ENCODE results near the gene ADAMTS15.
"Not testable (repeated sequence)": the region's sequence is repeated elsewhere in the genome, so short reads cannot be mapped to it uniquely, and the experiment has no call there.

The ADAMTS15 gene

DNA sequence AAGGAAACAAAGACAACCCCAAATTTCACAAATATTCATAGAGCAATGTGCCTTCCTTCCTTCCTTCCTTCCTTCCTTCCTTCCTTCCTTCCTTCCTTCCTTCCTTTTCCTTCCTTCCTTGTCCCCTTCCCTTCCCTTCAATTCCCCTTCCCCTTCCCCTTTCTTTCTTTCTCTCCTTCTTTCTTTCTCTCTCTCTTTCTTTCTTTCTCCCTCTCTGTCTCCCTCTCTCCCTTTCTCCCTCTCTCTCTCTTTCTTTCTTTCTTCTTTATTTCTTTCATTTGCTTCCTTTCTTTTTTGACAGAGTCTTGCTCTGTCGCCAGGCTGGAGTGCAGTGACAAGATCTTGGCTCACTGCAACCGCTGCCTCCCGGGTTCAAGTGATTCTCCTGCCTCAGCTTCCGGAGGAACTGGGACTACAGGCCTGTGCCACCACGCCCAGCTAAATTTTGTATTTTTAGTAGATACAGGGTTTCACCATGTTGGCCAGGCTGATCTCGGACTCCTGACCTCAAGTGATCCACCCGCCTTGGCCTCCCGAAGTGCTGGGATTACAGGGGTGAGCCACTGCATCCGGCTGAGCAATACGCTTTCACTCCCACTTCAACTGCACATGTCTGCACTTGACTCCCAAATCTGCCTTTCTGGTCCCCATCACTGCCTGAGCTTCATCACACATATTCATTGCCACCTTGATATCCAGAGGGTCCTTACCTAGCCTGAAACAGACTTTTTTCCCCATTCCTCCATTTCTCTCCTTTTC is 9.9 kb upstream of the ADAMTS15 start:
- DNase-seq, result not testable (repeated sequence)

DNA sequence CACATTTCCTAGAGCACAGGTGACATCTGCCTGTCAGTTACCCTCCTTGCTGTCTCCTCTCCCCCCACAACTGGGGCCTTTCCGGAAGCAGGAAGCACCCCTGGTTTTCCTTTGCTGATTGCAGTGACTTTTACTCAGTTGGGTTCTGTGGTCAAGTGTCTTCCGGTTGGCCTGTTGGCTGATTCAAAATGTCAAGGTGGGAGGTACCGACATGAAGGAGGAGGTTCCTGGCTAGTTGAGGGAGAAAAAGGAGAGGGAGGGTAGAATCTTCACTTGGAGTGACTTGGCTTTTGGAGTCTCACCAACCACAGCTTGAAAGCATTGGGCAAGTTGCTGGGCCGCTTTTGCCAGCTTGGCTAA is 9.3 kb upstream of the ADAMTS15 start:
- no peak for DNase-seq

DNA sequence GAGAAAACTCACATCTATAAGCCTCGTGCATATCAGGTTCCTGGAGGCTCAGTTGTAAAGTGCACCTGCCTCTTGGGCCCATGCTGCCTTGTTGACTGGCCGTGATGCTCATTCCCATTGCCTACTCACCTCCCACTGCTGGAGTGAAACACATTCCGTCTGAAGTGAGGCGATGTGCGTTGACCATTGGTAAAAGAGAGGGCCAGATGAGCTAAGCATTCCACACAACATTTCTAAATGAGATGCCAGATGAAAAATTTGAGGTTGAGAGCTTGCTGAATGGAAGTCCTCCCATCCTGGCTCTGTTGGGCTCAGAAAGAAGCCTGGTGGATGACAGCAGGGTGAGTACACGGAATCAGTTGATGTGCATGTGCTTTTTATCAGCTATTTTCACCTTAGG is 8.6 kb upstream of the ADAMTS15 start:
- DNase-seq, result no peak

DNA sequence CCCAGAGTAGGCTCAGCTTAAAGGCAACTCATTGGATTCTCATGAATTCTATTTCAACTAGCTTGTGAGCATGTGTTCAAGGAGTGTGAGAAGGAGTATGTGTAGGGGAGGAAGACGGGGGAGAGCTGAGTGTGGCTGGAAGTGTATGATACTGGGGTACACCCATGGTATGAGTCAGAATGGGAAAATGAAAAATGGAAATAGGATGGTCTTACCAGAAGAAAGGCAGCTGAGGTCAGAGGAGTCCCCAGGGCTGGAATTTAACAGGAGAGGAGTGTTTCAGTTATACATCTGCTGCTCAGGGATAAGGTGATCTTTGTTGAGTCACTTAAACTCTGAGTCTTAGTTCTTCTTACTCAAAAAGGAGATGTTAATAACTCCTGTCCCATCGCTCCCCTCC is 6.7 kb upstream of the ADAMTS15 start:
- DNase-seq, result no peak

DNA sequence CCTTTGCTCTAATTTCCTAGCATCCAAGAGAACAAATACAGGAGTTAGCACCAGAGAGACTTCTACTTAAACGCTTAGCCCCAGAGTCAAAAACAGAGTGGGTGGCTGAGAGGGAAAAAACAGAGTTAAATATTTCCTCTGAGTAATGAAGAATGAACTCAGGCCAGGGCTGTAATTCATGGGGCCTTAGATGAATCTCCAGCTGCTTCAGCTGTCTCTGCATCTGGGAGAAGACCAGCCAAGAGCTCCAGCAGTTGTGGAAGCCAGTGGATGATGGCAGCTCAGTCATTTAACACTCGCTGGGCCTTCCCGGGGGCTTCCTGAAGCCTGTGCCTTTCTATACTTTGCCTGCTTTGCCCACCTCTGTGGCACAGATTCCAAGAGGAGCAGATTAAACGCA is 5.7 kb upstream of the ADAMTS15 start:
- DNase-seq, result no peak

DNA sequence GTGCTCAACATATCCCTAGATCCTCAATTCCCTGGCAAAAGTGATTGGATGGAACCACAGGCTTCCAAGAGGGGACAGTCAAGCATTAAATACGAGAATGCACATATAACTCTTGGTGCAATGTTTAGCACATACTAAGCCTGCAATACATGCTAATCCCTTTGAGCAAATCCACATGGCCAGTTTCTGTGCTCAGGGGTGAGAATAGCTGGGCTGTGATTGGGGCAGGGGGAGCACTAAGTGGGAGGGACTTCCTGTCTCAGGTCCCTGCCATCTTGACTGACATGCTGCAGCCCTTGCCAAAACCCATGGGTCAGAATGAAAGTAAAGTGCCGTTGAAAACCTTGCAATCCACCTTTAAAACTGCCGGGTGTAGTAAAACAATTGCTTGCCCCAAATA is 2.7 kb upstream of the ADAMTS15 start:
- DNase-seq, result no peak

DNA sequence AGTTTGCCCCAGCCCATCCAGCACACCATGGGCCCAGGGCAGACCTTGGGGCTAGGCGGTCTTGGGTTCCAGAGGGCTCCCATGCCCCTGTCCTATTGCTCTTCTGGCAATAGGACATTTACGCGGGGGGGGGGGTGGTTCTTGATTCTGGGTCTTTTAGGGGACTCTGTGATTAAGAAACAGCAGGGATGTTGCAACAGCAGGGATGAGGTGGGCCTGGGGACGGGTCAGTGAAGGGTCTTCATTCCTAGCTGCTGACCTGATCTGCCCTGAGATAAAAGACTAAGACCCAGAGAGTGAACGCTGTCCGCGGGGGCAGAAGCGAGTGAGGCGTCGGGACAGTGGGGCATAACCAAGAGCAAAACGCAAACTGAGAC is 418 bp upstream of the ADAMTS15 start:
- DNase-seq, result no peak

DNA sequence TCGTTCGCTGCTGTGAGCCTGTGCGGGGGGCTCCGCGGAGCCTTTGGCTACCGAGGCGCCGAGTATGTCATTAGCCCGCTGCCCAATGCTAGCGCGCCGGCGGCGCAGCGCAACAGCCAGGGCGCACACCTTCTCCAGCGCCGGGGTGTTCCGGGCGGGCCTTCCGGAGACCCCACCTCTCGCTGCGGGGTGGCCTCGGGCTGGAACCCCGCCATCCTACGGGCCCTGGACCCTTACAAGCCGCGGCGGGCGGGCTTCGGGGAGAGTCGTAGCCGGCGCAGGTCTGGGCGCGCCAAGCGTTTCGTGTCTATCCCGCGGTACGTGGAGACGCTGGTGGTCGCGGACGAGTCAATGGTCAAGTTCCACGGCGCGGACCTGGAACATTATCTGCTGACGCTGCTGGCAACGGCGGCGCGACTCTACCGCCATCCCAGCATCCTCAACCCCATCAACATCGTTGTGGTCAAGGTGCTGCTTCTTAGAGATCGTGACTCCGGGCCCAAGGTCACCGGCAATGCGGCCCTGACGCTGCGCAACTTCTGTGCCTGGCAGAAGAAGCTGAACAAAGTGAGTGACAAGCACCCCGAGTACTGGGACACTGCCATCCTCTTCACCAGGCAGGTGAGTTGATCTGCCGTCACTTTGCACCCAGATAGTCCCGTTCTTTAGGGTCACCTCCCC is 1.0 kb downstream of the ADAMTS15 start:
- DNase-seq, result no peak

DNA sequence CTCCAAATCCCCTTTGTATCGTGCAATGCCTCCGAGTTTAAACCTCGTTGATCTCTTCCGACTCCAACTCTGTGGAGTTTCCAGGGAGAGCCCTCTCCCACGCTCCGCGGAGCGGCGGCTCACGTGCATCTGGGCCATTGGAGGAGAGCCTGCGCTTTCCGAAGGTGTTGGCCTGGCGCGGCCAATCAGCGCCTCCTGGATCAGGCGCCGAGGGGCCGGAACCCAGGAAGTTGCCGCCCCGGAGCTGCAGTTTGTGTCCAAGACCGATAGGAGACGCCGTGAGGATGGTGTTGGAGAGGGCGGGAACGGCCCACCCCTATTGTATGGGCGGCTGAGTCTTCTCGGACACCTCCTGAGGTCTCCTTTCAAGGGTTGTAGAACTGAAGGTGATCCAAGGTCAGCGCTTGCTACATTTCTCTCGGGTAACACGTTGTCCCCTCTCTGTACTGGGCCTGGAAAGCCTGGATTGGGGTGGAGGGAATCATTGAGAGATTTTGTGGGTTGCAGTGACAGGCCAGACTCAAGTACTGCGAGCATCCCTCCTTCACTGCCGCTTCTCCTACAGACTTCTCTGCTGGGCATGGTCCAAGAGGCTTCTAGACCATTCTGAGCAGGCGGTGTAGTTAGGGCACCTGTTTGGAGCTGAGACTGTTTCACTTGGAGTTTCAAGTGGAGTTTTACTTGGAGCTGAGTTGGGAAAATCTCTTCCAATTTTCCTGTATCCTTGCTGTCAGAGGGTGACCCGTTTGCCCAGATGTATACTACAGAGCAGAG is 1.7 kb downstream of the ADAMTS15 start:
- DNase-seq, result peak; percentile 71

DNA sequence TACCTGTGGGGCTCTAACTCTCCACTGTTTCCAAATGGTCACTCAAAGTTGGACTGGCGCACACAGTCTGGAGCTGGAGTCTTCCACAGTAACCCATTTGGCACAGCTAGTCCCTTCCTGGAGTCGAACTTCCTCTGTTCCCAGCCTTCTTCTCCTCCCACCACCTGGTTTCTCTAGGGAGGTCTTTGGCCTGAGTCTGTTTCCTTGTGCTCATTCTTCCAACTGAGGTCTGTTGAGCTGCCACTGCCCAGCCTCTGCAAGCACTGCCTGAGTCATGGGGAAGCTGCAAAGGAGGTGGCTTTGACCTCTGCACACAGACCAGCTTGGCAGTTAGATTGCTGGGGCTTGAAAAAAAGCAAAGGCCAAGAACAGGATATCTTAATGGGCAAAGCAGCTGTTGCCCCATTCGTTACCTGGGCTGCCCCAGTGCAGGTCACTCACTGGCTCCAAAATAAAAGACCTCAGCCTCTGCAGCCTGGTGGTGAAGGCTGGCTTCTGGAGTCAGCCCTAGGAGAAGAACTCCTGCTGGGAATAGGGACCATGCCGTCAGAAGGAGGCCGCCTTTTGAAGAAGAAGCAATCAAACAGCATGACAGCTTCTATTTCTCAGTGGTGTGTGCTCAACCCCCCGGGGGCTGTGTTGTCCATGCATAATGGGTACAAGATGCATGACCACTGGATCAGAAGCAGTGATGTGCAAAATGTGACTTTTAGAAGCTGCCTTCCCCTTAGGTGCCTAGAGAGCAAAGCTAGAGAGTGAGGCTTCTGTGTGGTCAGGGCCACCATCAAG is 3.0 kb downstream of the ADAMTS15 start:
- no peak for DNase-seq

DNA sequence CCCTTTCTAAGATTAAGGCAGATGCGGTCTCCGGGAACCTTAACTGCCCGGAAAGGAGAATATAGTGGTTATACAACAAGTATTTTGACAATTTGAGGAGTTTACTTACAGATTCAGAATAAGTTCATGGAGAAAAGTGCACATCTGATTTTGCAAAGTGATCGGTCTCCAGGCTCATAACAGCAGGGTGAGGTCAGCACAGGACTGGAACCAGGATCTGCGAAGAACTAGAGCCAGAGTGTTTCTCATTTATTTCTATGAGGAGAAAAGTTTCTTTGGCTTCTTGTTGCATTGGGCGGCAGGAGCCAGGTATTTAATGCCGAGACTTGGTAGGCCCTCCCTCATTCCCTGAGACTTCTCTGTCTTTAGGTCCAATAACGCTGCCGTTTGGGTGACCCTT is 3.7 kb downstream of the ADAMTS15 start:
- DNase-seq, result no peak

DNA sequence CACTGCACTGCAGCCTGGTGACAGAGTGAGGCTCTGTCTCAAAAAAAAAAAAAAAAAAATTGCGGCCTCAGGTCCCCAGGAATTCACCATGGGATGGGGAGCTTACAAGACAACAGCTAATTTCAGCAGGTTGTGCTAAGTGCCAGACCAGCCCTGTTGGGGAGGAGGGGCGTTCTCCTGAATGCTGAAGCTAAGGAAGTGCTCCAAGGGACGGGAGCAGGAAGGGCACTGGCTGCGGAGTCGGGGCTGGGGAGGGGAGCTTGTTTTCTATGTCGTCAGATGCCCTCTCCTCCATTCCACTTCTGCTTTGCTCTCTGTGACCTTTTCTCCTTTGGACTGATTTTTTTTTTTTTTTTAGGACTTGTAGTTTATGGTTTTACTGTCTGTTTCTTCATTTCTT is 4.5 kb downstream of the ADAMTS15 start:
- no peak for DNase-seq

DNA sequence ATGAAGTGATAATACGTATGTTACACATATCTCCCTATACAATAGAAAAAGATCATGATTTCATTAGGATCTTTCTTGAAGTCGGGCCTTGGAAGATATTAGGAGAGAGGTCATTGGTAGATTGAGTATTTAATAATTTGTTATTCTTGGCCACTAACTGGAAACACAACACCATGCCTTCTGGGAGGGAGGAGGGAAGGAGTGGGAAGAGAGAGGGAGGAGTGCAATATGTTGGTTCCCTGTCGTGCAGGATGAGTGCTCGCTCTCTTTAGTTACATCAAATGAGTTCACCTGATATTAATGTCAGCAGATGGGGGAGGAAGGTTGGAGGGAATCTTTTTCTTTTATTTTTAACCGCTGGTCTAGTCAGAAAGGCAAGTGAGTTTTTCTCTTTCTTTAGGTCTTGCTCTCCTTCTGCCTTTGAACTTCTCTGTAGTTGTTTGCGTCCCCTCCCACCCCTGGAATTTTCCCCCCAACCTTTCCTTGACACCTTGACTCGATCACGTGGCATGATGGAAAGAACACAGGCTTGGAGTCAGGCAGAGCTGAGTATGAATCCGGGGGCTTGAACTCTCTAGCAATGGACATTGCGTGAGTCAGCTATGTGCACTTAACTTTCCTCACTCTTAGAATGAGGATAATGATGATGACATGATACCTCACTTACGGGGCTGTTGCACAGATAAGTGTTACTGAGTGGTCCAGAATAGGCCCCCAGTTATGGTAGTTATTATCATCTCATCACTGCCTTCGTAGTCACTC is 6.2 kb downstream of the ADAMTS15 start:
- DNase-seq, result no peak

DNA sequence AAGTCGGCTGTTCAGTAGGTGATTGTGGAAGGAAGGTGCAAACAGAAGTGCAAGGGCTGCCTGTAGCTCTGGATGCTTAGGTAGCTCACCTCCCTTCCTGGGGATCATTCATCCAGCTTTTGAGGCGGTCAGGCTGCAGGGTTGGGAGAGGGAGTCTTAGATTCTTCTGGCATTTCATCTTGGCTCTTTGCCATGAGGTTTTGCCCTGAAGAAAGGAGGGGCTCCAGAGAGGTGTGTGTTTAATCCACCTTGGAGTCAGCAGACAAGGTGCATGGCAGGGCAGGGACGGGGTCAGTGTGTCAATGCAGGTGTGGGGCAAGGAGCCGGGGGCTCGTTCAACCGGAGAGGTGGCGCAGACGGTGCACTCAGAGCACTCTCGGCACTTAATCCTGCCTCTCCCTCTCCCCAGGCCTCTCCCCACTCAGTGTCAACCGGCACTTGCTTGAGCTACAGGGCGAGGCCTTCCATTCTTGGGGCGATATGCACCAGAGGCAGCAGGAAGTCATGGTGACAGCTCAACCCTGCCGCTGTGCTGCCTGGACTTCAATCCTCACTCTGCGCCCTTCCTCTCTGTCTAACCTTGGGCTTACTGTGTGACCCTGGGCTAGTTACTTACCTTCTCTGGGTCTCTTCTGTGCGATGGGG is 7.2 kb downstream of the ADAMTS15 start:
- no peak for DNase-seq

DNA sequence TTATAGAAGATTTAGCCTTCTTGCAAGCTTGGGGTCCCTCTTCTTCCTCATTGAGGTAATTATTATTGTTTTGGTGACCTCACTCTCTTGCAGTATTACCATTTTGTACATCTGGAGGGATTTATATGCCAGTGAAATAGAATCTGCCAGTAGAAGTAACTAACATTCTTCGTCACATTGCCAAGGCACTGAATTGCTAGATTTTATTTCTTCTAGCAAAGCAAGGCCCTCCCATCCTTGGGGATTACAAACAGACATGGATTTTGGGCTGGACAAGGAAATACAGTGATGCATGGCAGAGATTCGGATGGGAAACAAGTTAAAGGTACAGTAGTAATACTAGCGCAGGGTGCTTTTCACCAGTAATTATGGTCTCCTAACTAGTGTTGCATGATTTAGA is 7.8 kb downstream of the ADAMTS15 start:
- DNase-seq, result no peak

DNA sequence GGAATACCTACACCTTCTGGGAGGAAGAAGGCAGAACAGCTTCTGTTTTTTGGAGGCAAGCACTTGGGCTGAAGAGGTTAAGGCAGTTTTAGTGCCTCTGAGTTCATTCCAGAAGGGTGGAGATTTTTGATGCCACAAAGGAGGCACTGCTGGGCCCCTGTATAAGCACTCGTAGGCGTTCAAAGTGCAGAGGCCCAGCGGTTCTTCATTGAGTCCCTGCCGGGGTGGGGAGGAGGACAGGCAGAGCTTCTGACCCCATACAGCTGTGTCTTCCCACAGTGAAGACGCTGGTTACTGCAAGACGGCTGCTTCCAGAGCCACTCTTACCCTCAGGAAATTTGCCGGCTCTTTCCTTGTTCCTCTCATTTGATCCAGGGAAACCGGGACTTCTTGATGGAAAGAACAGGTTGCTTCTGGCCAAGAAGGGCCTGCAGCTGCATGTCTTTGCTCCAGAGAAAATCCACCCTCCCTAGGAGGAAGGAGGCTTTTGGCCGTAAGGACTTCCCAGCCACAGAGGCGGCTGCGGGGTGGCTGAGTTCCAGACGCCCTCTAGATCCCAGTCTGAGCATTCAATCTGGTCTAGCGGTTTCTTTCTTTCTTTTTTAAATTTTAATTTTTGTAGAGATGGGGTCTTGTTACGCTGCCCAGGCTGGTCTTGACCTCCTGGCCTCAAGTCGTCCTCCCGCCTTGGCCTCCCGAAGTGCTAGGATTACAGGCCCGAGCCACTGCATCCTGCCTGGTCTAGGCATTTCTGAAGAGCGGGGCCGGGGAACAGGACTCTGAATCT is 9.4 kb downstream of the ADAMTS15 start:
- DNase-seq, result no peak

DNA sequence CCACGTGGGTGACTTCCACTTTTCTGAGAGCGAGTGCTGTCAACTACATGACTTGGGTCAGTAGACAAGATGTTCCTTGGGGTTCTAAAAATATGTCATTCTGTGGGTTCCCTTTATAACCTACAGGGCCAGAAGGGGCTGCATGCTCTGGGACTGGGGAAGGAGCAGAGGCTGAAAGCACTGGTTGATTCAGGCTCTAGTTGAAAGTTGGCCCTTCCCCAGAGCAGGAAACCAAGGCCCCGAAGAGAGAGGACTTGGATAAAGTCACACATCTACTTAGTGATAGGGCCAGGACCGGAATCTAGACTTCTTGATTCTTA is 9.9 kb downstream of the ADAMTS15 start:
- no peak for DNase-seq

DNA sequence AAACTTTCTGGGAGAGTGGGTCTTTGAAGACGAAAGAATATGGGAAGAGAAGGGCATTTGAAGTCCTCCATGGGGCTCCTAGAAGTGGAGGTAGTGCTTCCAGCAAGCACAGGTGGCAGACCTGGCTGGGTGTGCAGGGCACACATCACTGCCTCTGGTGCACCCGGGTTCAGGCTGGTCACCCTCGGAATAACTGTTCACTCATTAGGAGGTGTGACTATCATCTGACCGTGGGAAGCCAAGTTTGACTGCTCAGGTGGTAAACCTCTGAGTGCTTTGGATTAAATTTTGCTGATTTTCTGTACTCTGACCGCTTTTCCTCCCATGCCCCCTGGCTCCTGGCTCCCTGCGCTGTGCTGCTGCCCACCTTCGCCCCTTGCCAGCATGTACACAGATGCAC is 11.1 kb downstream of the ADAMTS15 start:
- no peak for DNase-seq

DNA sequence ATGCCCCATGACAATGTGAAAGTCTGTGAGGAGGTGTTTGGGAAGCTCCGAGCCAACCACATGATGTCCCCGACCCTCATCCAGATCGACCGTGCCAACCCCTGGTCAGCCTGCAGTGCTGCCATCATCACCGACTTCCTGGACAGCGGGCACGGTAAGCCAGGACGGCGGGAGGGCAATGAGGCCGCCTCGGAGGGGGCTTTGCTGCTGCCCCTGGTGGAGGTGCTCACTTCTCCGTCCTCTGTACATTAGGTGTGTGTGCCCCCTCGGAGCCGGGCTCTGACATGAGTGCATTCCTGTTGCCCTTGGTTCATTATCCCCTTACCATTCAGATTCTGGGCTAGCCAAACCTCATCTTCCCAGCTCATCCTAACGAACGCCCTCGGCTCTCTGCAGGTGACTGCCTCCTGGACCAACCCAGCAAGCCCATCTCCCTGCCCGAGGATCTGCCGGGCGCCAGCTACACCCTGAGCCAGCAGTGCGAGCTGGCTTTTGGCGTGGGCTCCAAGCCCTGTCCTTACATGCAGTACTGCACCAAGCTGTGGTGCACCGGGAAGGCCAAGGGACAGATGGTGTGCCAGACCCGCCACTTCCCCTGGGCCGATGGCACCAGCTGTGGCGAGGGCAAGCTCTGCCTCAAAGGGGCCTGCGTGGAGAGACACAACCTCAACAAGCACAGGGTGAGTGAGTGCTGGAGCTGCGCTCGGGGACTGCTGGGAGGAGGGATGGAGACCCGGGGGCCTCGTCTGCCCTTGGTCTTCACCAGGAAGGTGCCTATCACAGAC is 13.8 kb downstream of the ADAMTS15 start:
- no peak for DNase-seq

DNA sequence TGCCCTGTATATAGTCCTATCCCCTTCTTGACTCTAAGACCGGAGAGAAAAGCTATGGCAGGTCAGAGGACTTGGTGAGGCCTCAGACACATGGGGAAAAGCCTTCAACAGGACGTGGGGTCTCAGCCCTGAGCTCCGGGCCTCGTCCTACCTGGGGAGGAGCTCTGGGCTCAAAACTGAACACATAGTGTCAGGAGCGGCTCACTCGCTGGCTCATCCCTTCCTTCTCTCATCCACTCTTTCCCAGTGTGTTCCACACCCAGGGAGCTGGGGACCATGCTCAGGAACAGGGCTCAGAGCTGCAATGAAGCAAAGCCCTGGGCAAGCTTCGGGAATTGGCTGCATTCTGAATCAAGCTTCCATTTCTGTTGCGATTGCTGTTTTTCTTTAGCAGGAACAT is 14.5 kb downstream of the ADAMTS15 start:
- no peak for DNase-seq

Measured in fibroblast of skin of scalp (primary cell).